Ishikawa (cell line): ENCODE measurements around the gene MAP7D2.

ENCODE experiments used
- CEBPB ChIP-seq: IDR thresholded peaks from 2 replicates; pipeline ENCODE4 v1.6.1; 2012
- CREB1 ChIP-seq: IDR thresholded peaks from 2 replicates; pipeline ENCODE4 v1.6.1; 2012; ENCODE audit warnings: low read depth
- EGR1 ChIP-seq: IDR thresholded peaks from 2 replicates; pipeline ENCODE4 v1.6.1; 2012
- EP300 ChIP-seq: IDR thresholded peaks from 2 replicates; pipeline ENCODE4 v1.6.1; 2012; ENCODE audit warnings: borderline replicate concordance
- FOXM1 ChIP-seq: IDR thresholded peaks from 2 replicates; pipeline ENCODE4 v1.6.1; 2012; ENCODE audit warnings: low read depth, borderline replicate concordance
- MAX ChIP-seq: IDR thresholded peaks from 2 replicates; pipeline ENCODE4 v1.6.1; 2012
- NFIC ChIP-seq: IDR thresholded peaks from 2 replicates; pipeline ENCODE4 v1.6.1; 2012
- RAD21 ChIP-seq: IDR thresholded peaks from 2 replicates; pipeline ENCODE4 v1.6.1; 2012; ENCODE audit warnings: low read depth
- REST ChIP-seq: IDR thresholded peaks from 2 replicates; pipeline ENCODE4 v1.6.1; 2012; ENCODE audit warnings: low read depth, mild to moderate bottlenecking
- TAF1 ChIP-seq: IDR thresholded peaks from 2 replicates; pipeline ENCODE4 v1.6.1; 2012; ENCODE audit warnings: low read depth, mild to moderate bottlenecking
- TCF12 ChIP-seq: IDR thresholded peaks from 2 replicates; pipeline ENCODE4 v1.6.1; 2012; ENCODE audit warnings: low read depth
- TEAD4 ChIP-seq: IDR thresholded peaks from 2 replicates; pipeline ENCODE4 v1.6.1; 2012
- USF1 ChIP-seq: IDR thresholded peaks from 2 replicates; pipeline ENCODE4 v1.6.1; 2012
- YY1 ChIP-seq: IDR thresholded peaks from 2 replicates; pipeline ENCODE4 v1.6.1; 2012; ENCODE audit warnings: low read depth
- ZBTB7A ChIP-seq: IDR thresholded peaks from 2 replicates; pipeline ENCODE4 v1.6.1; 2012; ENCODE audit warnings: low read depth

The MAP7D2 gene

GRCh38 chrX:20124964-20125363 is 8.3 kb upstream of the MAP7D2 start:
- TF ChIP-seq MAX, result no peak
- no peak for TF ChIP-seq FOXM1
- TF ChIP-seq YY1, result no peak
- TF ChIP-seq RAD21, result no peak
- TF ChIP-seq ZBTB7A, result no peak
- no peak for TF ChIP-seq EGR1
- no peak for TF ChIP-seq REST

- TF ChIP-seq NFIC (no peak), CEBPB (no peak), EGR1 (no peak)
Measured at GRCh38 chrX:20118065-20118824, 1.5 kb upstream of the MAP7D2 start.

GRCh38 chrX:20116087-20116576 is 575 bp downstream of the MAP7D2 start:
- TF ChIP-seq TAF1 (no peak), CEBPB (no peak), EGR1 (no peak), USF1 (no peak), TCF12 (no peak), YY1 (no peak)

GRCh38 chrX:20112022-20112774 is 4.5 kb downstream of the MAP7D2 start:
- TF ChIP-seq ZBTB7A (no peak), CREB1 (no peak), NFIC (no peak), YY1 (no peak), EGR1 (no peak), MAX (no peak), FOXM1 (no peak), RAD21 (no peak), TCF12 (no peak)

- TF ChIP-seq TCF12, result no peak
- no peak for TF ChIP-seq NFIC
- no peak for TF ChIP-seq USF1
- TF ChIP-seq TAF1, result no peak
- TF ChIP-seq REST, result no peak
- no peak for TF ChIP-seq FOXM1
- no peak for TF ChIP-seq TEAD4
- no peak for TF ChIP-seq CEBPB
- TF ChIP-seq EP300, result no peak
- TF ChIP-seq CREB1, result no peak
- TF ChIP-seq RAD21, result no peak
- TF ChIP-seq MAX, result no peak
- no peak for TF ChIP-seq EGR1
- no peak for TF ChIP-seq ZBTB7A
- TF ChIP-seq YY1, result no peak
Measured at GRCh38 chrX:20111271-20111670, 5.4 kb downstream of the MAP7D2 start.
